Adrenal gland (tissue), 12 donors: ENCODE data around the gene MEGF11. TPM values are rescaled to one million over a fixed set of nuclear protein-coding genes. Genes with fewer than 3 reads are reported as not detected.

ENCODE experiments used
- DNase-seq, 7 donors: peaks; one replicate each; pipeline ENCODE4 v3.0.0-alpha.2; 2019 to 2020
- H3K27ac ChIP-seq, 5 donors: fragments of 200-600 bp; sonication (generic) in 4 of 5; 1 replicate in 3 of 5; 2 replicates in 2 of 5; pipeline versions ENCODE4 v1.5.1 to v1.8.0; 2016 to 2020; ENCODE audit warnings: mild to moderate bottlenecking in 1 of 5
- H3K27me3 ChIP-seq: fragments of 200-600 bp; 2 replicates; pipeline ENCODE4 v1.8.0; 2021
- H3K36me3 ChIP-seq, 2 donors: fragments of 200-600 bp; replicated peaks in 1 of 2; 1 replicate in 1 of 2; 2 replicates in 1 of 2; pipeline versions ENCODE4 v1.5.1 to v1.8.0; 2018 to 2022
- H3K4me1 ChIP-seq, 2 donors: fragments of 200-600 bp; replicated peaks in 1 of 2; 1 replicate in 1 of 2; 2 replicates in 1 of 2; pipeline versions ENCODE4 v1.5.1 to v1.8.0; 2018 to 2021
- H3K4me3 ChIP-seq, 4 donors: fragments of 200-600 bp; sonication (generic) in 3 of 4; one replicate each; pipeline ENCODE4 v1.5.1; 2016 to 2018
- H3K9me3 ChIP-seq, 3 donors: fragments of 200-600 bp; sonication (generic) in 1 of 3; replicated peaks in 1 of 3; 1 replicate in 2 of 3; 2 replicates in 1 of 3; pipeline versions ENCODE4 v1.5.1 to v1.8.0; 2016 to 2021
- POLR2A ChIP-seq, 2 donors: fragments of 450-650 bp; IDR thresholded peaks; one replicate each; pipeline ENCODE4 v1.6.1; 2017; ENCODE audit warnings: antibody characterized with exemption in 2 of 2, mild to moderate bottlenecking in 2 of 2, moderate library complexity in 1 of 2
- WGBS, 4 donors: extraction: QIAGEN DNeasy Blood & Tissue Kit in 2 of 4; methylation state at CpG; one replicate each; pipeline versions ENCODE4 v1.1.5 to v1.1.7; 2013 to 2017; 5-methylcytosine and 5-hydroxymethylcytosine counted together
- intact Hi-C, 2 donors: fragments of 100-400 bp; cut with DNase I; formaldehyde crosslinking; loops; one replicate each; pipeline versions ENCODE4 v1.14.1 to v1.15.0; 2022 to 2023
- polyA plus RNA-seq, 3 donors: library from polyadenylated mRNA; stranded (reverse); fragments of 200-250 nt in 2 of 3; fragments of 350-450 nt in 1 of 3; fragmentation: Illumina TruSeq in 1 of 3; extraction: RNeasy Lipid Tissue Mini Kit (QIAGEN cat#74804) in 1 of 3; gene quantifications; one replicate each; pipeline ENCODE4 v1.2.3, GENCODE V29; 2013 to 2014
- total RNA-seq, 9 donors: library from RNA; depleted of rRNA in 4 of 9; stranded (reverse); fragments of >200 nt in 4 of 9; fragments of 120-200 nt in 1 of 9; fragmentation: NEBNext Ultra II Directional in 1 of 9; extraction: Animal tissue kit (Norgen Biotek cat#: 25700) in 1 of 9; gene quantifications; one replicate each; pipeline versions ENCODE4 v1.1.0 to v1.2.4, GENCODE V29; 2013 to 2023
- TF ChIP-seq, protein P1 (sequence below), 6 experiments: fragments of 450-650 bp in 4 of 6; fragments of 200-600 bp in 2 of 6; sonication (generic) in 1 of 6; IDR thresholded peaks; 1 replicate in 5 of 6; 2 replicates in 1 of 6; pipeline versions ENCODE4 v1.5.1 to v1.8.0; 2016 to 2021; ENCODE audit warnings: antibody characterized with exemption in 6 of 6, mild to moderate bottlenecking in 2 of 6, moderate library complexity in 1 of 6
- donor health status: healthy with polysubstance abuse.
- donor health status: Bipolar disorder and iron deficiency.
- donor health status: DM: yes; HTN: yes; CAD: no.
- donor health status: DM: no; HTN: no; CAD: no.
- donor health status: DM: no; HTN: no; CAD: no.
- donor health status: DM: yes; HTN: yes; CAD: no.

MEGF11 gene
- total and polyA plus RNA-seq, 12 donors, result 0.04 to 0.98 (median 0.14) TPM; not detected in 5

DNA sequence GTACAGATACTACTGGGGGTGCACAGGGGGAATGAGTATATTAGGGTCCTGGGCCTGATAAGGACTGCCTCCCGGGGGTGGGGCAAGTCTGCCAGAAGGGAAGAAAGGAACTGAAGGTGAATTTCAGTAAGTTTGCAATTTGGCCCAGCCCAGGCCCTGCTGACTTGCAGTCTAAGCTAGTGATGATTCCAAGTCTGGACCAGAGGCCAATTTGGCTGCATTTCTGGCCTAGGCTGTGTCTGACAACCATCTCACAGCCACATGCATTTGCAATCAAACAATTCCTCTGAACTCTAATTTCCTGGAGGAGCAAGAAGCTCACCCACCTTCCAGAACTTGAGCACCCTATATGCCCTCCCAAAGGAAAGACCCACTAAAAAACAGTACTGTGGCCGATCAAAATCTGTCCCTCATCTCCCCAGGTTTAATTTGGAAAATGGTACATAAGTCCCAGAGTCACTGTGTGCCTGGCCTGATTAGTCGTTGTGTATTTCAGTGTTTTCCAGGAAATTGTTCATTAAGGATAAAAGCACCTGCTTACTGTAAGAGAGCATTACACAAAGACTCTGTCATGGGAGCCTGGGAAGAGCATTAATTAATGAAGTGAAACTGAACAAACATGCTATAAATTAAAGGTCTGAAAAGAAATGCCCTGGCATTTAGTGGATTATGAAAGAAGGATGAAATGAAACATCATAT lies 114.5 kb downstream of the MEGF11 start:
- no peak overlapping the region for H3K4me3 ChIP-seq
- 62 to 82% (median 72%) methylated on average over 3 of the region's 3 CpGs for WGBS, 4 donors
- no peaks in the 10 kb centered on the region for H3K27me3 ChIP-seq
- intact Hi-C loops, result no loop called here
- peaks cover 0 to 7% of the 10 kb centered on the region in 2 donors for H3K4me1 ChIP-seq
- no peak for DNase-seq
- TF ChIP-seq, protein P1, sequence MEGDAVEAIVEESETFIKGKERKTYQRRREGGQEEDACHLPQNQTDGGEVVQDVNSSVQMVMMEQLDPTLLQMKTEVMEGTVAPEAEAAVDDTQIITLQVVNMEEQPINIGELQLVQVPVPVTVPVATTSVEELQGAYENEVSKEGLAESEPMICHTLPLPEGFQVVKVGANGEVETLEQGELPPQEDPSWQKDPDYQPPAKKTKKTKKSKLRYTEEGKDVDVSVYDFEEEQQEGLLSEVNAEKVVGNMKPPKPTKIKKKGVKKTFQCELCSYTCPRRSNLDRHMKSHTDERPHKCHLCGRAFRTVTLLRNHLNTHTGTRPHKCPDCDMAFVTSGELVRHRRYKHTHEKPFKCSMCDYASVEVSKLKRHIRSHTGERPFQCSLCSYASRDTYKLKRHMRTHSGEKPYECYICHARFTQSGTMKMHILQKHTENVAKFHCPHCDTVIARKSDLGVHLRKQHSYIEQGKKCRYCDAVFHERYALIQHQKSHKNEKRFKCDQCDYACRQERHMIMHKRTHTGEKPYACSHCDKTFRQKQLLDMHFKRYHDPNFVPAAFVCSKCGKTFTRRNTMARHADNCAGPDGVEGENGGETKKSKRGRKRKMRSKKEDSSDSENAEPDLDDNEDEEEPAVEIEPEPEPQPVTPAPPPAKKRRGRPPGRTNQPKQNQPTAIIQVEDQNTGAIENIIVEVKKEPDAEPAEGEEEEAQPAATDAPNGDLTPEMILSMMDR (IDR thresholded peaks at IDR 0.05), result no peak
- TF ChIP-seq POLR2A (IDR thresholded peaks at IDR 0.05), result no peak
- no peaks in the 10 kb centered on the region for H3K36me3 ChIP-seq
- H3K9me3 ChIP-seq, result no peaks in the 10 kb centered on the region
- no peak overlapping the region for H3K27ac ChIP-seq

DNA sequence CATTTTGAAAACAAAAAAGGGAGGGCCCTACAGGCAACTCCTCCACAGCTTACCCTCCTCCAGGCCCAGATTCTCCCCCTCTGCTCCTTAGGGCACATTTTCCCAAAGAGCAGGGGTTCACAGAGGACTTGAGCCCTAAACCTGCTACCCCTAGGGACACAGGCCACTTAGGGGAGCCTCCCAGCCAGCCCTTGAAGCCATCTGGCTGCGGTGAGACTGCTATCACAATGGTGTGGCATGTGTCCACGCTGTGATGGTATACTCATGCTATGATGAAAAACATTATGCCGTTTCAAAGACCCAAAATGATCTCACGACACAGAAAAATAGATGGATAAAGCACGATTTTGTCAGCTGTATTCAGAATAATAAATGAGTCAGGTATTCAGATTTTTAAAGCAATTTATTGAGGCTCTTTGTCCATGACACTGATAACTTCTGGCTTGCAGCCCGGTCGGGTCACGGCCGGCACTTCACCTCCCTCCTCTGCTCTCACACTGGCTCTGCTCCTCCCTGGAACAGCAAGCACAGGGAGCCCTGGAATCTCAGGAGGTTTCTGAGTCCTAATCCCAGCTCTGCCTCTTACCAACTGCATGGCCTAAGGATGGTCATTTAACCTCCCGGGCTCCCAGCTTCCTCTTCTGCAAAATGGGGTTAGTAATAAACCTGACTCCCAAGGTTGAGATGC lies 115.3 kb downstream of the MEGF11 start:
- 45 to 56% (median 50%) methylated on average over 10 of the region's 10 CpGs for WGBS, 4 donors
- H3K27ac ChIP-seq, result no peak overlapping the region
- H3K36me3 ChIP-seq, result no peaks in the 10 kb centered on the region
- H3K4me1 ChIP-seq, result peaks cover 0 to 10% of the 10 kb centered on the region in 2 donors
- no peaks in the 10 kb centered on the region for H3K27me3 ChIP-seq
- H3K4me3 ChIP-seq, result no peak overlapping the region
- TF ChIP-seq, protein P1 (IDR thresholded peaks at IDR 0.05), result no peak
- no peak for TF ChIP-seq POLR2A (IDR thresholded peaks at IDR 0.05)
- DNase-seq, result peak in 6 of 7 donors; percentile 37 to 62 (median 51)
- H3K9me3 ChIP-seq, result no peaks in the 10 kb centered on the region
- intact Hi-C loops, result no loop called here

DNA sequence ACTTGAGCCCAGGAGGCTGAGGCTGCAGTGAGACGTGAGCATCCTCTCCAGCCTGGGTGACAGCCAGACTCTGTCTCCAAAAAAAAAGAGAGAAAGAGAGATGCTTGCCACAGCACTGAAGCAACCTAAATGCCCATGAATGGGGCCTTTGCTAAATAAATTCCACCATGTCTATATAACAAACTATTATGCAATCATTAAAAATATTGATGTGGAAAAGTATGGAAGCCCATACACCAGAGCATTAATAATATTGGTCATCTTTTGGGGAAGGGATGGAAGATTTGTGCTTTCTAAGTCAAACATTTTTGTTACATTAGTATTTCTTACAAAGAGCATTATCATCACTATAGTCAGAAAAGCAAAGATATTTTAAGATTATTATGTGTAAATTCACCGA lies 116.6 kb downstream of the MEGF11 start:
- no peak for DNase-seq
- 81 to 93% (median 88%) methylated on average over 2 of the region's 2 CpGs for WGBS, 4 donors
- Histone ChIP-seq H3K27me3 (no peaks in the 10 kb centered on the region), H3K4me3 (no peak overlapping the region), H3K4me1 (peaks cover 0 to 13% of the 10 kb centered on the region in 2 donors), H3K27ac (no peak overlapping the region), H3K9me3 (no peaks in the 10 kb centered on the region), H3K36me3 (no peaks in the 10 kb centered on the region)
- TF ChIP-seq, protein P1 (IDR thresholded peaks at IDR 0.05), result no peak
- TF ChIP-seq POLR2A (IDR thresholded peaks at IDR 0.05), result no peak
- intact Hi-C loops, result no loop called here

DNA sequence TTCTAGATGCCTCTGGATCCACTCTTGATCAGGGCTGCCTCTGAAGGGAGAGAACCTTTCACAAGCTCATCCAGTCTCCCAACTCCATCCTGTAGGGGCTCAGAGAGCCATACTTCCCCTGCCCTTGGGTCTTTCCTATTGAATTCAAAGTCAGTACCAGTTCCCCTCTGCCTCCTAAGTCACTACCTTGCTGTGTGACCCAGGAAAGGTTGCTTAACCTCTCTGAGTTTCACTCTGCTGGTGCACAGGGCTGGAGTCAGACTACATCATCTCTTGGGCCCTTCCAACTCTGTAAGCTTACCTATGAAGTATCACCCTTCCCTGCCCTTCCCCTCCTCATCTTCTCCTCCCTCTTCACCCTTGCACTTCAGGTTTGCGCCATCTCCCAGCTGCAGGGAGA lies 117.9 kb downstream of the MEGF11 start:
- Histone ChIP-seq H3K4me3 (no peak overlapping the region), H3K27ac (no peak overlapping the region), H3K27me3 (no peaks in the 10 kb centered on the region), H3K4me1 (peaks cover 0 to 13% of the 10 kb centered on the region in 2 donors), H3K9me3 (no peaks in the 10 kb centered on the region), H3K36me3 (no peaks in the 10 kb centered on the region)
- TF ChIP-seq, protein P1 (IDR thresholded peaks at IDR 0.05), result no peak
- TF ChIP-seq POLR2A (IDR thresholded peaks at IDR 0.05), result no peak
- WGBS, 4 donors, result 95 to 100% (median 99%) methylated on average over 1 of the region's 1 CpG
- no peak for DNase-seq
- intact Hi-C loops, result no loop called here
